NCI-H2196 (cell line): ENCODE results near the gene DNMBP.

ENCODE experiments used
- DNase-seq: peaks from one replicate; lab custom pipeline; 2025; ENCODE audit not compliant: unreplicated experiment; lab: John Stamatoyannopoulos, UW

Gene DNMBP, protein sequence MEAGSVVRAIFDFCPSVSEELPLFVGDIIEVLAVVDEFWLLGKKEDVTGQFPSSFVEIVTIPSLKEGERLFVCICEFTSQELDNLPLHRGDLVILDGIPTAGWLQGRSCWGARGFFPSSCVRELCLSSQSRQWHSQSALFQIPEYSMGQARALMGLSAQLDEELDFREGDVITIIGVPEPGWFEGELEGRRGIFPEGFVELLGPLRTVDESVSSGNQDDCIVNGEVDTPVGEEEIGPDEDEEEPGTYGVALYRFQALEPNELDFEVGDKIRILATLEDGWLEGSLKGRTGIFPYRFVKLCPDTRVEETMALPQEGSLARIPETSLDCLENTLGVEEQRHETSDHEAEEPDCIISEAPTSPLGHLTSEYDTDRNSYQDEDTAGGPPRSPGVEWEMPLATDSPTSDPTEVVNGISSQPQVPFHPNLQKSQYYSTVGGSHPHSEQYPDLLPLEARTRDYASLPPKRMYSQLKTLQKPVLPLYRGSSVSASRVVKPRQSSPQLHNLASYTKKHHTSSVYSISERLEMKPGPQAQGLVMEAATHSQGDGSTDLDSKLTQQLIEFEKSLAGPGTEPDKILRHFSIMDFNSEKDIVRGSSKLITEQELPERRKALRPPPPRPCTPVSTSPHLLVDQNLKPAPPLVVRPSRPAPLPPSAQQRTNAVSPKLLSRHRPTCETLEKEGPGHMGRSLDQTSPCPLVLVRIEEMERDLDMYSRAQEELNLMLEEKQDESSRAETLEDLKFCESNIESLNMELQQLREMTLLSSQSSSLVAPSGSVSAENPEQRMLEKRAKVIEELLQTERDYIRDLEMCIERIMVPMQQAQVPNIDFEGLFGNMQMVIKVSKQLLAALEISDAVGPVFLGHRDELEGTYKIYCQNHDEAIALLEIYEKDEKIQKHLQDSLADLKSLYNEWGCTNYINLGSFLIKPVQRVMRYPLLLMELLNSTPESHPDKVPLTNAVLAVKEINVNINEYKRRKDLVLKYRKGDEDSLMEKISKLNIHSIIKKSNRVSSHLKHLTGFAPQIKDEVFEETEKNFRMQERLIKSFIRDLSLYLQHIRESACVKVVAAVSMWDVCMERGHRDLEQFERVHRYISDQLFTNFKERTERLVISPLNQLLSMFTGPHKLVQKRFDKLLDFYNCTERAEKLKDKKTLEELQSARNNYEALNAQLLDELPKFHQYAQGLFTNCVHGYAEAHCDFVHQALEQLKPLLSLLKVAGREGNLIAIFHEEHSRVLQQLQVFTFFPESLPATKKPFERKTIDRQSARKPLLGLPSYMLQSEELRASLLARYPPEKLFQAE (N-terminal part only)

DNA sequence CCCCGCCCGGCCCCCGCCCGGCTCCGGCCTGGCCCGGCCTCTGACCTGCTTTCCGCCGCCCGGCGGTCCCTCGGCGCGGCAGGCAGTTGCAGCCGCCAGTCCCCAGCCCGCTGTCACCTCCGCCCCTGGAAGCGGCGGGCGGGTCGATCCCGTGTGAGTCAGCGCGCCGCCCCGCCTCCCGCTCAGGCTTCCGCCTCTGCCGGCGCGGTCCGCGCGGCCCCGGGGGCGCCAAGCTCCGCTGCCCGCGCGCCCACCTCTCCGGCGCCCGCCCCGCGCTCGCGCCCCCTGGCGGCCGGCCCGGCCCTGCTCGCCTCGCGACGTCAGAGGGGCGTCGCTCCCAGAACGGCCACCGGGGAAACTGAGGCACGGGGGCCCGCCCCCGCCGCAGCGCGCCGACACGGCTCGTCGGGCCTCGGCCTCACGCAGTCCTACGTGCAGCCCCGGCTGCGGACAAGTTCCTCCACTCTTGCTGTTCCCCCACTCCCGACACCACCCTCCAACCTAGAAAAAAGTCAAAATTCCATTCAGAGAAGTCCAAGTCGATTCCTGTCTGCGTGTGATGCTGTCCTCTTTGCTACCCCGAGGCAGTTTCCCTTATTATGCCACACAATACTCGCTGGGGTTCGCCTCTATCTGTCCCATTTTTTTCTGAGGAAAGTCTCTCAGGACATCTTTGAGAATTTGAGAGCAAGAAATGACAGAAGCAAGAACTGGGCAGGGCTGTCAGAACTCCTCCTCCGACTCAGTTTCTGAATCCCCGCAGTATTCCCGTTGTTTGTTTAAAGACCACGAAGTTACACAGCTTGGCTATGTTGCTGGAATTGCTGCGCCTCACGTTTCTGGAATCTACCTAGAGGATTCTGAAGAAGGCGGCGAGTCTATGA is at the start of gene DNMBP:
DNMBP (minus strand) TSS at position 155 of the 884 bp plus-strand sequence. CDS start 37,823 bp downstream, outside the sequence.
- DNase-seq = peak; percentile 68

DNA sequence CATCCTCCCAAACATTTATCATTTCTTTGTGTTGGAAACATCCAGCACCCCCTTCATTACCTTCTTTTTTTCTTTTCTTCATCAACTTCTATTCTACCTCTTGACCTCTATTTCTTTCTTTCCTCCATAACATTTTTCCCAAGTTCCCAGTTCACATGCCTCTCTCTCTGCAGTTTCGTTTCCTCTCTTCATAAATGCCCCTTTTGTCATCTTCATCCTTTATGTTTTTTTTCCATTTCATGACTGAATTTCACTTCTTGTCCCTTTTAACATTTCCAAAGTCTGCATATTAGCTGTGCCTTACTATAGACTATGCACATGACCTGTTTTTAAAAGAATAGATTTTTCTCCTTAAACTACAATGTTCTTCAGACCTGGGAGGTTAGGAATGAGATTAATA is 48.2 kb upstream of the DNMBP start:
- no peak for DNase-seq

- no peak for DNase-seq
These were observed 44.1 kb upstream of the DNMBP start for GRCh38 chr10:100053686-100054460.

- peak; percentile 68 for DNase-seq
These were observed 36.3 kb upstream of the DNMBP start for GRCh38 chr10:100046021-100046486.

DNA sequence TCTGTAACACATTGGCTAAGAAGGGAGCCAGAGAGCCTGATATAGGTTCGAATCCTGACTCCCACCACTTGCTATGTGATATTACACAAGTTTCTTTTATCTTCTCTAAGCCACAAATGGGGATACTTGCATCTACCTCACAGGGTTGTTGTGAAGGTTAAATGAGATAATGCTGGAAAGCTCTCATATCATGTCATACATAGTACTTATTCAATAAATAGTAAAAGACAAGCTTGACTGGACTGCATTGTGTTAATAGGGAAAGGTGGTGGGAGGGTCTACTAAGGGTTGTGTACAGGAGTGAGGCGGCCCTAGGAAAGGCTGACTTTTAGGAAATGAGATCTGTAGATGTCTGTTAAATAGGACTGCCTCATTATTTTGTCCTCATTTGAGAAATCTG is 35.8 kb upstream of the DNMBP start:
- no peak for DNase-seq

DNA sequence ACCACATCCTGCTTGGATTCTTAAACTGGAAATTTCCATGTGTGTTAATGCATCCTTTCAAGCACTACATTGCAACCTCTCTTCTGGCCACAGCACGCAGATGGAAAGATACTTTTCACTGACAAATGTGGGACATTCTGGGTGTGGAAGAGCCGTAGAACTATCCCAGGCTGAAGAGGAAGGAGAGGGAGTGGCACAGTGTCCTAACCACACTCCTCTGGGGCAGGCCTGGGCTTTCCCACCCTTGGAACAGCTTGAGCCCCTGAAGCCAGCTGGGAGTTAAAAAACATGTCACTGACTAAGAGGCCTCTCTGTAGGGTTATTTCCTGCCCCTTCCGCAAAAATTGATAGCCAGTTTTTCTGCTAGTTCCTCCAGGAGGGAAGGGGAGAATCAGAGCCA is 34.0 kb upstream of the DNMBP start:
- DNase-seq = no peak

DNA sequence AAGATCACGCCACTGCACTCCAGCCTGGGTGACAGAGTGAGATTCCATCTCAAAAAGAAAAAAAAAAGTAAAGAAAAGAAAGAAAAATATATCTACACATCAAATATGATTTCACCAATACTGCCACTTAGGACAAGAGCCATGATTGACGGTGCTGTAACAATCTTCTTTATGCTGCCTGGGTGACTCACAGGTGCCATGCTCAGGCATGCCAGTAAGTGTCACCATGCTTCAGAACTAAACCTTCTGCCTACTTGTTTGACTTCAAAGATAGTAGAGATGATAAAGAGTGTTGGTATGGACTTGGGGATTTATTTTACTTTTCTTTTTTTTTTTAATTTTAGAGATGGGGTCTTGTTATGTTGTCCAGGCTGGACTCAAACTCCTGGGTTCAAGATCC is 33.6 kb upstream of the DNMBP start:
- no peak for DNase-seq

DNA sequence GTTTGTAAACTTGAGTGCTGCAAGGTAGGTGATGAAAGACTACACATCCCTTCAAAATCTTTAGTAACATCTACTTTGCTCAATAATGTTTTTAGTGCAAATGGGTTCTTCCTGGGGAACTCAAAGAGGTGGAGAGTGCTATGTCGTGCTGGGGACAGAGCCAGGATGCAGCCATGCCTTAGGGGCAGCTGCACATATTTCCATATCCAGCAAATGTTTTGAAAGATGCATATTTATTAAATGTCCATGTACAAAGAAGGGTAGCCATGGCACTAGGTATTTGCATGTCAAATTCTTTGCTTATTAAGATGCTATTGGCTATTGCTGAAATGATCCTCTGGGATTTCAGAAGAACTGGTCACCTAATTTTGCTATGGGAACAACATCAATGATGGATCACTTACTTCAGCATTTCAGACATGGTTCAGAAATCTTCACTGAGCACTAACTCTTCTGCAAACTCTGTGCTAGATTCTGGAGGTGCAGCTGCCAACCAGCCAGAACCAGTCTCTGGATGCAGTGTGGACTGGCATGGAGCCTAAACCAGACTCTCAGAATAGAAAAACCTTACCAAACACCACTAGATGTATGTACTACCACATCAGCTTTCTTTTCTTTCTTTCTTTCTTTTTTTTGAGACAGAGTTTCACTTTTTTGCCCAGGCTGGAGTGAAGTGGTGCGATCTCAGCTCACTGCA is 31.7 kb upstream of the DNMBP start:
- no peak for DNase-seq

- DNase-seq = no peak
These were observed 28.9 kb upstream of the DNMBP start for GRCh38 chr10:100038561-100039071.

DNA sequence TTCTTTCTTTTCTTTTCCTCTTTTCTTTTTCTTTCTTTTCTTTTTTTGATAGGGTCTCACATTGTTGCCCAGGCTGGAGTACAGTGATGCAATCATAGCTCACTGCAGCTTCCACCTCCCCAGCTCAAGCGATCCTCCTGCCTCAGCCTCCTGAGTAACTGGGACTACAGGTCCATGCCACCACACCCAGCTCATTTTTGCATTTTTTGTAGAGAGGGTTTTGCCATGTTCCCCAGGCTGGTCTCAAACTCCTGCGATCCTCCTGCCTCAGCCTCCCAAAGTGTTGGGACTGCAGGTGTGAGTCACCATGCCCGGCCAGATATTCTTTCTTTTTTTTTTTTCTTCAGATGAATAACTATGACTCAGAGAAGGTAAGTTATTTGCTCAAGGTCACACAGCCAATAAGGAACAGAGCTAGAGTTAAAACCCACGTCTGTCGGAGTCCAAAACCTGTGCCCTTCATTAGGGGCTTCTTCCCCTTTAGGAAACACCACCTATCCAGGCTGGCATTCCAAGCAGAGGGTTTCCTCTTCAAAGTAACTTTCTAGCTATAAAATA is 28.1 kb upstream of the DNMBP start:
- no peak for DNase-seq

DNA sequence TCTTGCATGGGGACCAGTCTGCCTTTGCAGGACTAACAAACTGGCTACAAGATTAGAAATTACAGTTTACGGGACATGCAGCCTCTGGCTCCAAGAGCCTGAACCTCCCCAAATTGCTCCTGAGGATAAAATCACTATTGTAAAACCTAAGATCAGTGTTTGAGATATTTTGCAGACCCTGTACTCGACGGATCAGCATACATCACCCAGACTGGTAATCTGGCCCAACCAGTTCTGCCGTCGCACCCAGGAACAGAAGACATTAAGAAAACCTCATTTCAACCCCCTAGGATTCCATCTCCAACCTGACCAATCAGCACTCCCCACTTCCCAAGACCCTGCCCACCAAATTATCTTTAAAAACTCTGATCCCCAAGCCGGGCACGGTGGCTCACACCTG is 27.1 kb upstream of the DNMBP start:
- no peak for DNase-seq

DNA sequence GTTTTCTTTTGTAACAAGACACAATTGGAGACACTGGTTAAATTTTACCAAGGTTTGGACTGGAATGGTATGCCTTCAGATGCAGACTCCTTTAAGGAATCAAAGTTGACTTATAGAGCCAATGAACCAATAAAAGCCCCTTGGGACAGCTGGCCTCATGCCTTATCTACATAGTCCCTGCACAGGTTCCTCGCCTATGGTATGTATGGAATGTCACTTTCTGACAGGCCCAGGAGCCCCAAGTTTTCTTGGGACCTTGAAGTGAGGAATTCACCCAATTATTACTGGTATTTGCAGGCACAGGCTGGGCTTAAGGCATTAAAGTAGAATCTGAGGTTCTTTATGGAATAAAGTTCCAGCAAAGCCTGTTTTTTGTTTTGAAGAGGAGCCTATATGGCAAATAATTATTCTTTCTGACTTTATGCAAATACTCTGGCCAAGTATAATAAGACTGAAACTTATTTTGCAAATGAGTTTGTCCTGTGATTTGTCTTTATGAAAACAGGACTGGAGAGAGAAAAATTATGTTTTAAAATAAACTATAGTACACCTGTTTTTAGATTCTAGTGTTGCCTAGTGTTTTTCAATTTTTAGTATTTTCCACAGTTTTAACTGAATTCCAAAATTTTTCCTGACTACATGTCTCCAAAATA is 24.1 kb upstream of the DNMBP start:
- no peak for DNase-seq

- no peak for DNase-seq
These were observed 17.7 kb upstream of the DNMBP start for GRCh38 chr10:100027416-100027815.

- peak; percentile 67 for DNase-seq
These were observed 15.8 kb upstream of the DNMBP start for GRCh38 chr10:100025576-100025975.

DNA sequence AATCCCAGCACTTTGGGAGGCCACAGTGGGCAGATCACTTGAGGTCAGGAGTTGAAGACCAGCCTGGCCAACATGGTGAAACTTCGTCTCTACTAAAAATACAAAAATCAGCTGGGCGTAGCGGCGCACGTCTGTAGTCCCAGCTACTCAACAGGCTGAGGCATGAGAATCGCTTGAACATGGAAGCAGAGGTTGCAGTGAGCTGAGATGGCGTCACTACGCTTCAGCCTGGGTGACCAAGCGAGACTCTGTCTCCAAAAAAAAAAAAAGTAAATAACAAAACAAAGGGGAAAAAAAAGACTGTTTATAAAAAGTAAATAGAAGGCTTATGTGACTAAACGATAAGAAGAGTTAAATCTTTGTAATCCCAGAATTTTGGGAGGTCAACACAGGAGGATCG is 15.0 kb upstream of the DNMBP start:
- no peak for DNase-seq

DNA sequence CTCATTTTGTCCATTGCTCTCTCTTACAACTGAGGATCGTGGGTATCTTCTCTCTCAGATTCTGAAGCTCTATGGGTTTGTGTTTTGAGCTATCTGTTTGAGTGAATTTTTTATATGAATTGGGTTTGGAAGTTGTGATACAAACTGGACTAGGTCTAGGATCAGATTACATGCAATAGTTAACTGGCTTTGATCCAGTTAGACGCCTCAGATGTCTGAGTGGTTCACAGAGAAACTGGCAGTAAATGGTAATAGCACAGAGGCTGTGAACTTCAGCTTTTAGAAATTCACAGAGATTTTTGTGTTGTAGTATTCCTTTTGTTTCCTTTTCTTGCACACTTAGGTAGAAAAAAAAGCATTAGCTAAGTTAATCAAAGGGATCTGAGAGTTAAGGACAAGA is 12.7 kb upstream of the DNMBP start:
- DNase-seq = peak; percentile 27

DNA sequence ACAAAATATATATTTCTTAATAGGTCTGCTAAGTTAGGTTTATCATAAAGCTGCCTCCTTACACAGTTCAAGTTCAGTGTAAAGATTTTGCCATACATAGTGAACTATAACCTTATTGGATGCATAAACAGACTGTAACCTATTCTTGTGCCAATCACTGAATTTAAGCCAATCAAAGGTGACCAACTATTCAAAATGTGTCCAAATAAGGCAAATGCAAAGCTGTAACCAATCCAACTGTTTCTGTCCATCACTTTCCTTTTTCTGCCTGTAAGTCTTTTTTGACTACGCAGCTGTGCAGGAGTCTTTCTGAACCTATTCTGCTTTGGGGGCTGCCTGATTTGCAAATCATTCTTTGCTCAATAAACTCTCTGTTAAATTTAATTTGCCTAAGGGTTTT is 11.6 kb upstream of the DNMBP start:
- DNase-seq = no peak

GRCh38 chr10:100020886-100021253 is 11.1 kb upstream of the DNMBP start:
- DNase-seq = no peak
